HG03095 (cell line): ENCODE data around the gene SESN1.
"Not testable (repeated sequence)": the region's sequence is repeated elsewhere in the genome, so short reads cannot be mapped to it uniquely, and the experiment has no call there.

ENCODE experiments used
- ATAC-seq: cut with Tn5 transposase; IDR thresholded peaks from one replicate; pipeline ENCODE4 v1.9.1; 2021; ENCODE audit warnings: moderate library complexity; ENCODE audit not compliant: unreplicated experiment

The SESN1 gene

DNA sequence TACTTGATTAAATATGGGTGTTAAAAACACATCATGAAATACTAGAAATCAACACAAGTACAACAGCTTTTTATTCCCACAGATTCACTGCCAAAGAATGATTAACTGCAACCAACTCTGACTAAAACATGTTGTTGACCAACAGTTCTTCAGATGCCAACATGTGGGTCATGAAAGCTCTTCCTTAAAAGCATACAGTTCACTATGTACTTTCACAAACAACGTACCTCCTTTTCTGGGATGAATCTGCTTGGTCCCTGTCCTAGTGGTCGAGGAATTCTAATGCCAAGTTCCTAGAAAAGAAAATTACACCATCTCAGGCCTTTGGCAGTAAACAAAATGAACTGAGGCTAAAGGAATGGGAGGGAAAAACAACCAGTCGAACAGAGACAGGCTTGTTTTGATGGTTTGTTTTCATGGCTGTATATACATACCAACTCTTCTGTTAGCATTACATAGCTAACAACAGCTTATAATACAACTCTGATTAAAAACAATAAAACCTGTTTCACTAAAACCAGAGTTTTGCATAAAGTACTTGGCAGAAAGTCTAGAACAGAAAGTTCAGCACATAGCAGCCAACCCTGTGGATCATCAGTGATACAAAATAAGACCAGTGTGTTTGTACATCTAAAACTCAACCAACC, 92.5 kb downstream of the SESN1 start:
- no peak for ATAC-seq

DNA sequence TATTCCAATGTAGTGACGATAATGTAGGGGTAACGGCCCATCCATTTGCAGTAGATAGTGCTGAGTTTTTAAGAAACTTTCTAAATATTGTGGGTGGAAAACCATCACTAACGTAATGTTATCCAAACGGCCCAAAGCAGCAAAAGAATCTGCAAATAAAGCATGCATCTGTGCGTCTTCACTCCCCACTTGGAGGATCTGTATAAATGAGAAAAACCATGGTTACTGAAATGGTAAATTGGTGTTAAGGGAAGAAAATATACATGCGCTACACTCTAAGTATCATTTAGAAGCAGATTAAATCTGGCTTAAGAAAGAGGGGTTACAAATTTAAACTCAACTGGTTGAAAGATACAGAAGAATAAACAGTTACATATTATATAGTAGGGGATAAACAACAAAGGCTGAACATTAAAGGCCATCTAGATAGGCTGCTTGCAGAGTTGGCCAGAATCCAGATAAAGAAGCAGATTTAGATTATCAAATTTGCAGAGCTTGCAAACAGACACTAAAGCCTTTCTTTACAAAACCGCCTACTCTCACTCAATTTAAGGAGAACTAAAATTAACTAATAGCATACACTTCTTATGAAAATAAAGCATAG, 93.3 kb downstream of the SESN1 start:
- ATAC-seq: no peak

DNA sequence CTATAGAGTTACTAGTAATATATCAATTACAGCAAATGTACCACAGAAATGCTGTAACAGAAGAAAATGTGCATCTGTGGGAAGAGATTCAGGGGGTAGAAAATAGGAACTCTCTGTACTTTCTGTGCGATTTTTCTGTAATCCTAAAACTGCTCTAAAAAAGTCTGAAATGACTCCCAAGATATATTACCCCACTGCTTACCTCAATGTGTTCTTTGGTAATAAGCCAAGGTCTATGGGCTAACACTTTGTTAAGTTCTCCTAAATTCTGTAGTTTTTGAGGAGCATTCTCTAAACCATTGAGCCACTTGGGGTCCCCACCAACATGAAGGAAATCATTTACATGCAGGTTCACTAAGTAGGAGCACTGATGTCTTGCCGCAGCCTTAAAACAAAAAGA, 94.4 kb downstream of the SESN1 start:
- no peak for ATAC-seq

DNA sequence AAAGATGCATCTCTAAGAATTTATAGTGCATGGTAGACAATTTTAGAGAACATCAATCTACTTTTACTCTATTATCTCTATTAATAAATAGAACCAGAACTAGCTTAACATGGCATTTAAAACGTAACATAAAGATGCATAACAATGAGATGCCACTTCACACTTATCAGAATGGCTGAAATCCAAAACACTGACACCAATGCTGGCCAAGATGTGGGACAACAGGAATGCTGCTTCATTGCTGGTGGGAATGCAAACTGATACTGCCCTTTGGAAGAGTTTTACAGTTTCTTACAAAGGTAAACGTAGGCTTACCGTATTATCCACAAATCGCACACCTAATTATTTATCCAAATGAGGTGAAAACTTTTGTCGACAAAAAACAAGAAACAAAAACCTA, 95.2 kb downstream of the SESN1 start:
- no peak for ATAC-seq

DNA sequence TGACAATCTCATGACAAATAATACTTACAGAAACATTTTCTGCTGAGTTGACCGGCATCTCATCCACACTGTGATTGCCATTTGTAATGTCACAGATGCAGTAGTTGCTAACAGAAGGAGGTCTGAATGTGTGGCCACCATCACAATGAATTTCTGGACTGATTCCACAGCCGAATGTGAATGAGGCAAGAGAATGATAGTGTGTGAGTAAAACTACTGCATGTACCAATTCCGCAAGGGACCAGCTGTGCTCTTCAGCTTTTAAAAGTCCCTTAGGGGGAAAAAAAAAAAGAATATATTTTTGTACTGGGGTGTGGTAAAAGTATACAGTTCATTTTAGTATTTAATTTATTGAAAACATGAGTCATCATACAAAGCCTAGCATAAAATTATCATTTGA, 96.2 kb downstream of the SESN1 start:
- no peak for ATAC-seq

DNA sequence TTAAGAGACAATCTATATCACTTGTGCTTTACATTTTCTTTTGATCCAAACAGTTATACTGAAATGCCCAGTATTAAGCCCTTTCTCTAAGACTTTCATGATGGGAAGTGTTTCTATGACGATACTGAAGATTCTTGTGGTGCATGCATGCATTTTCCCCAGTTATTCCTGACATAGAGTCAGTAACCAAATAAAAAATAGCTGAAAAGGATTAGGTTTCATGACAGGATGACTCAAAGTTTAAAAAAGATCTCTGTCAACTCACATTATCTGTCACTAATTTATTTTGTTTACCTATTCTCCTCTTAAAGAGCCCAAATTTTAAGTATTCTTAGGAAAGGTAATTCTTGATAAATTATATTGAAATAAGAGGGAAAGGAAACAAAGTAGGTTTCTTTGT, 98.4 kb downstream of the SESN1 start:
- ATAC-seq: no peak

DNA sequence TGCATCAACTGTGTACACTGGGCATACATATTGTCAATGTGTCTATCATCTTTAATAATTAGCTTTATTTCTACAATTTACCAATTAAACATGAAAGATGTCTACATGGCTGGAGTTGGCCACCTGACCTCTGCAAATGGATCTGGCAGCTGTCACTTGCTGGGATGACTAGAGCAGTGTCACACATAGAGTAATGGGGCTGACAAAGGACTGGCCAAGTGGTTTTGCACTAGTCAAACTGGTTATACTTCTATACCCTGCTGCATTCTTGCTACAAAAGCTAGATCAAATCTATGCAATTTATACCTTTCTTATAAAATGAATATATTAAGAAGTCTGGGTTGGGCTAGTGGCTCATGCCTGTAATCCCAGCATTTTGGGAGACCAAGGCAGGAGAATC, 99.3 kb downstream of the SESN1 start:
- ATAC-seq: no peak

DNA sequence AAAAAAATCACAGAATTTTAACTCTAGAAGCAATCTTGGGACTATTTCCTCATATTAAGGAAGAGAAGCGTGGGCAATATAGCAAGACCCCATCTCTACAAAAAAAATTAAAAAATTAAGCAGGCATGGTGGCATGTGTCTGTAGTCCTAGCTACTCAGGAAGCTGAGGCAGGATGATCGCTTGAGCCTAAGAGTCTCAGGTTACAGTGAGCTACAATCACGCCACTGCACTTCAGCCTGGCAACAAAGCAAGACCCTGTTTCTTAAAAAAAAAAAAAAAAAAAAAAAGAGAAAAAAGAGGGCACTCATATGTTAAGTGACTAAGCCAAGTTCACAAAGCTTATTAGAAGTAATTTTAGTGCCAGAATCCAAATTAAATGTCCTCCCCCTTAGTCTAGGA, 100.8 kb downstream of the SESN1 start:
- no peak for ATAC-seq

DNA sequence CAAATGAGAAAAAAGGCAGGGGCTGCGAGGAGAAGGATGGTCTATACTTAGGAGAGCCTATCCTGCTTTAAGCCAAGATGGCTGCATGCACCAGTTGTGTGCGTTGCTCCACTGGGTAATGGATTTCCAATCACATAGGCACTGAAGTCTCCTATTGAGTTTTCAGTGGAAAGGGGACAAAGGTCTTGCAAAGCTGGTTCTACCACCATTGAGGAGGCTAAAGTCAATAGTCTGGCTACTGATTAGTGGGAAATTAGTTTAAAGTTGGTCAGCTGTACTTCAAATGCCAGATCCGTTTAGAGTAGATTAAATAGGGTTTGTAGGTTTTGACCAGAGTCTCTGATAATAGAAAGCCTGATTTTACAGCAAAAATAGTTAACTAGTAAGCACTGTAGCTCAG, 104.9 kb downstream of the SESN1 start:
- ATAC-seq: no peak

DNA sequence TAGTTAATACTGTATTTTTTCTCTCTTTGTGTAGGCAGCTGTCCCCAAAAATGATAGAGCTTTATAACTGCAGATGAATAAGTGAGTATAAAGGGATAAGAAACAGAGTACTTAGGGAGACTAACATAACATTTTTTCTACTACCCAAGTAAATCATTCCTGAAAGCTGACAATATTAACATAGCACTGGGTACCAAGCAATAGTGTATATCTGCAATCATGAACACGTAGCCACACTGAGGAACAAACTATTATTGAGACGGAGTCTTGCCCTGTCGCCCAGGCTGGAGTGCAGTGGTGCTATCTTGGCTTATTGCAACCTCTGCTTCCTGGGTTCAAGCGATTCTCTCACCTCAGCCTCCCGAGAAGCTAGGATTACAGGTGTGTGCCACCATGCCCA, 105.9 kb downstream of the SESN1 start:
- no peak for ATAC-seq

DNA sequence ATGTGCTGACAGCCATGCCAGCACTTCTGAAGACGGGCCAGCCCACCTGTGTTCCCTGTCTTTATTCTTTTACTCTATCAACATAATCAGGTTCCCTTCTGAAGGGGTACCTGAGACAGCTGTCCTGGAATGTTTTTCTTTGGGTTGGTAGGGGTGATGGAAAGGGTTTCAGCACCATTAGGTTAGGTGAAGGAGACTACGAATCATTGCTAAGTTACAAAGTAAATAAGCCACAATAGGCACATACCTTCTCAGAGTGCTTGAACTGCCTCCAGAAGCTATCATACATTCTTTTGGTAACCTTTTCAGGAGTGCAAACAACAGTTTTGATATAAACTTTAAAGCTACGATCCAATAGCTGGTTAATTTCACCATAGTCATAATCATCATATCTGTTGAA, 106.3 kb downstream of the SESN1 start:
- ATAC-seq: no peak

DNA sequence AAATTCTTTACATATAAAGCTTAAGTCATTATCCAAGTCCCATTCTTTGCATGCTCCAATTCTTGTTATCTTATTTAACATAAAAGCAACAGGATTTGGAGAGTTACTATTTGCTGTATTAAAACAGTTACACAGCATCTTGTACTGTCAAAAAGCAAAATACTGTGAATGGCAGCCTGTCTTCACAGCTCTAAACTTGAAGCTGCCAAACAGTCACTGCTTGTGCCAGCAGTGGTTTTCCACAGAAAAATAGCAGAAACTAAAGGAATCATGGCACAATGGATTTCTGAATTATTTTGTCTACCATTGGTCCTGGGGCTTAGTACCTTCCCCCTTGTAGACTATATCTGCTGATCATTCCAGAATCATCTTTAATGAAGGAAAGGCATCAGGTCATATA, 107.5 kb downstream of the SESN1 start:
- ATAC-seq: no peak

DNA sequence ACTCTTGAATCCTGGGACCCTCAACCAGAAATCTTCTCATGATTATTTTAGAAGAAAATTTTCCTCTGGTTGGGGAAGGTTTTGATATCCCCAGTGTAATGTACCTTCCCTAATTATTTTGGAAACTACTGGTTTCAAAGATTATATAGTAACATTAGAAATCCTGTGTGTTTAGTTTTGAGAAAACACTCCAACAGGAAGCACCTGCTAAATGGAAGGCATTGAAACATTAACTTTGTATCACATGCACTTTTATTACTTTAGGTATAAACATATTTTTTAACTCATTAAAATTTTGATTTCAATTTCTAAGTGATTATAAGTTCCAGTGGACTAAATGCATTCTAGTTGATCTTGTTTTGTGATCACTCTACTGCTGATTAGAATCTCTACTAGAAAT, 109.3 kb downstream of the SESN1 start:
- ATAC-seq: no peak

DNA sequence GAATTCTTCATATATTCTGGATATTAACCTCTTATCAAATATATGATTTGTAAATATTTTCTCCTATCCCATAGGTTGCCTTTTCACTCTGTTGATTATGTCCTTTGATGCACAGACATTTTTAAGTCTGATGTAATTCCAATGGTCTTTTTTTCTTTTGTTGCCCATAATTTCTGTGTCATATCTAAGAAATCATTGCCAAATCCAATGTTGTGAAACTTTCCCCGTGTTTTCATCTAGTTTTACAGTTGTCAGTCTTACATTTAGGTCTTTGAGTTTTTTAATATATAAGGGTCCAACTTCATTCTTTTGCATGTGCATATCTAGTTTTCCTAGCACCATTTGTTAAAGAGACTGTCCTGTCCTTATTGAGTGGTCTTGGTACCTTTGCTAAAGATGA, 111.5 kb downstream of the SESN1 start:
- ATAC-seq: no peak

DNA sequence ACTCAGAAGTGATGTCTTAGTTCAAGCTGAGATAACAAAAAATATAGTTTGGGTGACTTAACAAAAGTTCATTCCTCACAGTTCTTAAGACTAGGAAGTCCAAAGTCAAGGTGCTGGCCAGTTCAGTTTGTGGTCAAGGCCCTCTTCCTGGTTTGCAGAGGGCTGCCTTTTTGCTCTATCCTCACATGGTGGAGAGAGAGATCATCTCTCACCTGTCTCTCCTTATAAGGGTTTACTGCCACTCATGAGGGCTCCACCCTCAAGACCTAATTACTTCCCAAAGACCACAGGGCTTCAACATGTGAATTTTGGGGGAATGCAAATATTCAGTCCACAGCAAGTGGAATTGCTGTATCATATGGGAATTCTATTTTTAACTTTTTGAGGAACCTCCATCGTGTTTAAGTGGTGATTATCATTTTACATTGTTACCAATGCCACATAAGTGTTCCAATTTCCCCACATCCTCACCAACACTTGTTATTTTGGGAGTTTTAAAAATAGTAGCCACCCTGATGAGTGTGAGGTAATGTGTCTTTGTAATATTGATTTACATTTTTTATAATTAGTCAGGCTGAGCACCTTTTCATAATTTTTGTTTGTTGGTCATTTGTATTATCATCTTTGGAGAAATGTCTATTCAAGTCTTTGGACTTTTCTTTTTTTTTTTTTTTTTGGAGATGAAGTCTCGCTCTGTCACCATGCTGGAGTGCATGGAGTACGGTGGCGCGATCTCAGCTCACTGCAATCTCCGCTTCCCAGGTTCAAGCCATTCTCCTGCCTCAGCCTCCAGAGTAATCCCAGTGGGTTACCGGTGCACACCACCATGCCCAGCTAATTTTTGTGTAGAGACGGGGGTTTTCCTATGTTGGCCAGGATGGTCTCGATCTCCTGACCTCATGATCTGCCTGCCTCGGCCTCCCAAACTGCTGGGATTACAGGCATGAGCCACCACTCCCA, 112.2 kb downstream of the SESN1 start:
- no peak for ATAC-seq

DNA sequence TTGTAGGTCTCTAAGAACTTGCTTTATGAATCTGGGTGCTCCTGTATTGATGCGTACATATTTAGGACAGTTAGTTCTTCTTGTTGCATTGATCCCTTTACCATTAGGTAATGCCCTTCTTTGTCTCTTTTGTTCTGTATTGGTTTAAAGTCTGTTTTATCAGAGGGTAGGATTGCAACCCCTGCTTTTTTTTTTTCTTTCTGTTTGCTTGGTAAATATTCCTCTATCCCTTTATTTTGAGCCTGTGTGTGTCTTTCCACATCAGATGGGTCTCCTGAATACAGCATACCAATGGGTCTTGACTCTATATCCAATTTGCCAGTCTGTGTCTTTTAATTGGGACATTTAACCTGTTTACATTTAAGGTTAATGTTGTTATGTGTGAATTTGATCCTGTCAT, 116.0 kb downstream of the SESN1 start:
- not testable (repeated sequence) for ATAC-seq

DNA sequence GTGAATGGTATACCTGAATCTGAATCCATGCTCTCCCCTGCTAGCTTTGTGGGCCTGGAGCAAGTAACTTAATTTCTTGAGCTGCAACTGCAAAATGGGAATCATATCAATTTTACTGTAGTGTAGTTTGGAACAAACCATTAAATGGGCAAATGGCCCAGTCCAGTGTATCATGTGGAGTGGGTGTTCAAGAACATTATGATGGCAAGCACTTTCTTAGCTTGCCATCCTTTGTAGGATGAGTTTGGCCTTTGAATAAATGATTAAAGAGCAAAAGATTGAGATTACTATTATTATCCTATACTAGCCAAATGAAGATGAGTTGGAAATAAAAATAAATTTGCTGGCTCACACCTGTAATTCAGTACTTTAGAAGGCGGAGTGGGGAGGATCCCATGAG, 120.4 kb downstream of the SESN1 start:
- ATAC-seq: no peak

DNA sequence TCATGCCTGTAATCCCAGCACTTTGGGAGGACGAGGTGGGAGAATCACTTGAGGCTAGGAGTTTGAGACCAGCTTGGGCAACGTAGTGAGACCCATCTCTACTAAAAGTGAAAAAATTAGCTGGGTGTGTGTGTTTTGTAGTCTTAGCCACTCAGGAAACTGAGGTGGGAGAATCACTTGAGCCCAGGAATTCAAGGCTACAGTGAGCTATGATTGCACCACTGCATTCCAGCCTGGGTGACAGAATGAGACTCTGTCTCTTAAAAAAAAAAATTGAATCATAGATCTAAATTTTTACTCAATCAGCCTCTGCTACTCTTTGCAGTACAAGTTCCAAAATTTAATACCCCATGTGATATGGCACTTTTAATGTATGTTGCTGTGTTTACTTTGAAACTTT, 124.9 kb downstream of the SESN1 start:
- ATAC-seq: no peak

DNA sequence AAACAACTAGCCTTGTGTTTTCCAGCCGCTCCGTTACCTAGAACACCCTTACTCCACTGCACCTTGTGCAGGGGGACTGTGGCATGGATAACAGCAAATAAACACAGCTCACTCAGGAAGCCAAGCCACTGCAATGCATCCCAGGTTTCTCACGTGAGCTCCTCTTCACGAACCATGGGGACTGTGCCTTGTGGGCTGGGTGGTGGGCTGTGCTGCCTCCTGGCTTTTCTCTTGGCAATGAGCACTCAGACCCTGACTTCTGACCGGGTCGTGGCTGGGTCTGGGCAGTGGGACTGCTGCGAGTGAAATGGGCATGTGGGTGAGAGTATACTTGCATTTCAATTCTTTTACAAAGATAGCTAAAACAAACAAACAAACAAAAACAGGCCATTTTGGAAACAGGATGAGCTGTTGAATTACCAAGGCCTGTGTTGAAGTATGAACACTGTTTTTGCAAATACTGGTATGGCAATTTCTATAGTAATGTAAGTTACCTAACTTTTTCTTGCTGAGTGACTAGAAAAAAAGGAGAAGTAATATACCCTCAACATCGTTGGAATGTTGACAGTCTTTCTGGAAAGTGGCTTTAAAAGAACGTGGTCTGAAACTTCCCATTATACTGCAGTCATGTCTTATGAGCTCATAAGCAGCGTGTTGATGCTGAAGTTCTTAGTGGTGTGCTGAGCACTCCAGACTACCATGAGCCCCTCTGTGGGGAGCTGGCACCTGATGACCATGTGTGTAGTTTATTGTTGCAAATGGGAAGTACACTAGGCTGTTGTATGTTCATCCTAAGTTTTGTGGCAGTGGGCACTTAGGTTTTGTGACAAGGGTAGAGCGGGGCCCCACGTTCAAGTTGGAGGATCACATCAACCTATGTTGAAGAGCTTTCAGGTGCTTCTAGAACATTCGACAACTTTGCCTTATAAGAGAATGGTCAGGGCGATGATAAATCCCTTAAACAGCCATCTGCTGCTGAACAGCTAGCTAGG, 126.0 kb downstream of the SESN1 start:
- ATAC-seq: no peak

DNA sequence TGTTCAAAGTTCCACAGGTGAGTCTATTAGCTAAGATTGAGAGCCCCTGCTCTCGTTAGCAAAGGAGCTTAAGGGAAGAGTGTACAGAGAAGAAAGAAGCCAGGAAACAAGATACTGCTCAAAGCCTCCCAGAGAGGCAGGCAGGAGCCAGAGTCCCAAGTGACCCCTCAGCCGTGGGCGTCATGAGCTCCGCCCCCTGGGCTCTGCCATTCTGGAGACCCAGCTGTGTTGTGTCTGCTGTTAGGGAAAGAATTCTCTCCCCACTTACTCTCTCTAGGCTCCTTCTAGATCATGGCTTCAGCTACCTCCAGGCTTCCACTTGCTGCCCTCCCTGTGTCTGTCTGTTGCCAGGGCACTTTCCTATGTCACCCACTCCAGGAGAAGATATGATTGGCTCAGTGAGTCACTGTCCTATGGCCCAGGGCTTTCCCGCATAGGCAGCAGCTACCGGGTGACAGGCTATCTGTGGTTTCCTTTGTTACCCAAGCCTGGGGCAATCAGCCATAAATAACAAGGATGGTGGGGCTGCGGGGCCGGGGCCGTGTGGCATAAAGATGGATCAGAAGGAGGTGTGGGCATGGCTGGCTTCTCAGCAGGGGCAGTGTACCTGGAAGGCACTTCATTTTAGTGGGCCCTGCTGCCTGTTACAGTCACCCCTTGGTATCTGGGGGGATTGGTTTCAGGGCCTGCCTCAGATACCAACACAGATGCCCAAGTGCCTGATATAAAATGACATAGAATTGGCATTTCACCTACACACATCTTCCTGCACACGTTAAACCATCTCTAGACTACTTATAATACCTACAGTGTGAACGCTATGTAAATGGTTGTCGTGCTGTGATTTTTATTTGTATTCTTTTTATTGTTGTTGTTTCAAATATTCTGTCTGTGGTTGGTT, 127.5 kb downstream of the SESN1 start:
- no peak for ATAC-seq
